ENCODE data around the gene CERS2. TPM values are rescaled to one million over a fixed set of nuclear protein-coding genes. Genes with fewer than 3 reads are reported as not detected.

The CERS2 gene
- total and polyA plus RNA-seq, 2 of the 8 experiments (the other 6 are each of a cell fraction or from before 2014, with no cell fraction given), result 216 to 237 TPM

DNA sequence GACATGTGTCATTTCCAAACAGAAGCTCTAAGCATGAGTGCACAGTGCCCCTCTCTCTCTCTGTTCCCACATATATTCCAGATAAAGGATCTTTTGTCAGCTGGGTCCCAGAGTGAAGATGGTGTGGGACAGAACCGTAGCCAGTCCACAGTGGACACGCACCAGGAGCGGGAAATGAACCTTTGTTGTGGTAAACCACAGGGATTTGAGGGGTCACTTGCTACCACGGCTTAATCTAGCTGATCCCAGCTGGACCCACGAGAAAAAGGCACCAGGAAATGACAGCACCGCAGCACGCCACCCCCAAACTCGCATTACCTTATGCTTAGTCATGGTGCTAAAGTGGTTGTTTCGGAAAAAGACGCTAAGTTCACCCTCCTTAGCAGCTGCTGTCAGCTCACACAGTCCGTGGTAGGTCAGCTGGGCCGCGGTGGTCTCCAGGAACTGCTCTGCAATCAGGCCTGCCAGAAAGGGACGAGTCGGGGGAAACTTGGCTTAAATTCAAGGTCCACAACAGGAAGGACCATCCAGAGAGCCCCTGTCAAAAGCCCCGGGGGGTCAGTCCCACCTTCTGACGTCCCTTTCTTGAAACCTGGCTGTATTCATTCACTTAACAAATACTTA lies 24.5 kb upstream of the CERS2 start (continued):
- no peak for TF ChIP-seq SP4 (IDR thresholded peaks at IDR 0.05; ENCODE audit: low read length)
- TF ChIP-seq CREB1 (IDR thresholded peaks at IDR 0.05), result no peak
- TF ChIP-seq TAF1 (IDR thresholded peaks at IDR 0.05; ENCODE audit: low read depth, low read length), result no peak

Data from H1 (cell line).